PC-9 (cell line): ENCODE data around the gene BPHL.

Experiments
- CTCF ChIP-seq: fragments of 200-600 bp; sonication (generic); conservative IDR thresholded peaks from 2 replicates; pipeline ENCODE4 v1.6.1; 2017; ENCODE audit warnings: mixed run types, antibody characterized with exemption, mild to moderate bottlenecking, moderate library complexity
- EZH2 ChIP-seq: fragments of 200-600 bp; sonication (generic); IDR thresholded peaks from 2 replicates; pipeline ENCODE4 v1.8.0; 2017; ENCODE audit warnings: antibody characterized with exemption, low read depth

GRCh38 chr6:3109761-3110160 is 8.8 kb upstream of the BPHL start:
- no peak for TF ChIP-seq CTCF
- no peak for TF ChIP-seq EZH2
